Sigmoid colon (tissue), 7 donors: Measurements from ENCODE around the gene CLIP4. TPM values are rescaled to one million over a fixed set of nuclear protein-coding genes. Genes with fewer than 3 reads are reported as not detected.

Experiments used
- DNase-seq: peaks from one replicate; pipeline ENCODE4 v3.0.0-alpha.2; 2019
- H3K27ac ChIP-seq, 4 donors: fragments of 200-600 bp; sonication (generic); one replicate each; pipeline ENCODE4 v1.5.1; 2016 to 2019; ENCODE audit warnings: mild to moderate bottlenecking in 1 of 4
- H3K27me3 ChIP-seq, 3 donors: fragments of 200-600 bp; sonication (generic); one replicate each; pipeline ENCODE4 v1.5.1; 2019; ENCODE audit warnings: mild to moderate bottlenecking in 1 of 3
- H3K36me3 ChIP-seq, 4 donors: fragments of 200-600 bp; sonication (generic); one replicate each; pipeline ENCODE4 v1.5.1; 2016 to 2019
- H3K4me1 ChIP-seq, 4 donors: fragments of 200-600 bp; sonication (generic); one replicate each; pipeline ENCODE4 v1.5.1; 2017 to 2019
- H3K4me3 ChIP-seq, 4 donors: fragments of 200-600 bp; sonication (generic); one replicate each; pipeline ENCODE4 v1.5.1; 2017 to 2019; ENCODE audit warnings: mild to moderate bottlenecking in 2 of 4, moderate library complexity in 1 of 4
- H3K9me3 ChIP-seq, 4 donors: fragments of 200-600 bp in 3 of 4; sonication (generic) in 3 of 4; one replicate each; pipeline versions ENCODE4 v1.5.1 to v1.6.1; 2013 to 2019
- CTCF ChIP-seq, 4 experiments: fragments of 450-650 bp in 3 of 4; fragments of 200-600 bp in 1 of 4; IDR thresholded peaks; one replicate each; pipeline ENCODE4 v1.5.1; 2016 to 2019; ENCODE audit warnings: antibody characterized with exemption in 4 of 4, mild to moderate bottlenecking in 3 of 4, moderate library complexity in 2 of 4
- EP300 ChIP-seq, 4 donors: sonication (generic); formaldehyde crosslinking; IDR thresholded peaks; one replicate each; pipeline ENCODE4 v1.6.1; 2017; ENCODE audit warnings: antibody characterized with exemption in 4 of 4
- POLR2A ChIP-seq, 2 donors: fragments of 450-650 bp; IDR thresholded peaks; one replicate each; pipeline ENCODE4 v1.6.1; 2016; ENCODE audit warnings: antibody characterized with exemption in 2 of 2, mild to moderate bottlenecking in 2 of 2, moderate library complexity in 2 of 2
- POLR2AphosphoS5 ChIP-seq, 4 donors: sonication (generic); formaldehyde crosslinking; IDR thresholded peaks; one replicate each; pipeline ENCODE4 v1.6.1; 2017; ENCODE audit warnings: antibody characterized with exemption in 4 of 4
- WGBS, 2 donors: extraction: QIAGEN DNeasy Blood & Tissue Kit; methylation state at CpG; one replicate each; pipeline ENCODE4 v1.1.7; 2013; 5-methylcytosine and 5-hydroxymethylcytosine counted together
- intact Hi-C: fragments of 100-400 bp; cut with DNase I; formaldehyde crosslinking; loops from one replicate; pipeline ENCODE4 v1.15.1; 2023
- polyA plus RNA-seq, 3 donors: library from polyadenylated mRNA; stranded (reverse); fragments of 200-250 nt; gene quantifications; one replicate each; pipeline ENCODE4 v1.2.3, GENCODE V29; 2013
- total RNA-seq, 4 donors: library from RNA; depleted of rRNA; stranded (reverse); fragments of >200 nt; gene quantifications; one replicate each; pipeline ENCODE4 v1.1.0, GENCODE V29; 2016
- donor health status: healthy with polysubstance abuse.
- donor health status: Bipolar disorder and iron deficiency.
- donor health status: healthy.

CLIP4 gene
- total and polyA plus RNA-seq, 7 donors, result 1.8 to 94.6 (median 68.5) TPM

GRCh38 chr2:29073933-29074332, 41.3 kb upstream of the CLIP4 start:
- peaks cover 0 to 14% (median 4%) of the 10 kb centered on the region in 4 donors for H3K4me1 ChIP-seq
- no peak overlapping the region for H3K27ac ChIP-seq
- DNase-seq, result no peak
- H3K27me3 ChIP-seq, result no peaks in the 10 kb centered on the region
- WGBS, 2 donors, result 62 to 67% methylated on average over 4 of the region's 4 CpGs
- no peak overlapping the region for H3K4me3 ChIP-seq
- intact Hi-C loops, result no loop called here
- no peaks in the 10 kb centered on the region for H3K36me3 ChIP-seq
- TF ChIP-seq CTCF (IDR thresholded peaks at IDR 0.05) (no peak), POLR2AphosphoS5 (IDR thresholded peaks at IDR 0.05) (no peak), POLR2A (IDR thresholded peaks at IDR 0.05) (no peak), EP300 (IDR thresholded peaks at IDR 0.05) (no peak)
- H3K9me3 ChIP-seq, result no peaks in the 10 kb centered on the region

DNA sequence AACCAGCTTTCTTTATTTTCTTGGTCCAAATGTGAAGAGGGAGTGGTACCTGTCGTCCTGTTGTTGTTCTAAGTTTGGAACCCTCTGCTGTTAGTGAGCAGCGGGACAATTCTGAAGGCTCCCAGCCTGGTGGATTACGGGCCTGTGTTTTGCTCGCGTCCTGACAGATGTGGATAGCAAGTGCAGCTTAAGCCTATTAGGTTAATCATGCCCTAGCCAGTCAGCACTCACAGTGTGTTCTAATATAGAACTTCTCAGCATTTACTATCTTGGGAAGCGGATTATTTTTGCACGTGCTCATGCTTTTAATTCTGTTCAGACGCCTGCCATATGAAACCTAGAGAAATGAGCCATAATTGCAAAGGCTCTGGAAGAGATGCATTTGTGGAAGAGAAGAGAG, 40.8 kb upstream of the CLIP4 start, which contains the start of gene PCARE:
Gene PCARE (minus strand): TSS at position 113 of the 400 bp plus-strand sequence. CDS start 262 bp downstream, outside the sequence.
- intact Hi-C loops, result no loop called here
- Histone ChIP-seq H3K4me3 (no peak within 1 kb of the TSS), H3K27me3 (no peaks in the 10 kb centered on the region), H3K27ac (peak within 1 kb of the TSS in 1 of 4 donors; percentile 11), H3K36me3 (no peaks in the 10 kb centered on the region), H3K9me3 (peaks cover 0 to 2% (median 0%) of the 10 kb centered on the region in 4 donors), H3K4me1 (peaks cover 0 to 14% (median 4%) of the 10 kb centered on the region in 4 donors)
- WGBS, 2 donors, result 87 to 93% methylated on average over 8 of the region's 8 CpGs
- no peak for DNase-seq
- TF ChIP-seq POLR2AphosphoS5 (IDR thresholded peaks at IDR 0.05), result no peak
- no peak for TF ChIP-seq CTCF (IDR thresholded peaks at IDR 0.05)
- TF ChIP-seq EP300 (IDR thresholded peaks at IDR 0.05), result no peak
- no peak for TF ChIP-seq POLR2A (IDR thresholded peaks at IDR 0.05)

GRCh38 chr2:29075894-29076705, 39.1 kb upstream of the CLIP4 start:
- 61% methylated on average over 14 of the region's 14 CpGs for WGBS, 2 donors

GRCh38 chr2:29079887-29080286, 35.3 kb upstream of the CLIP4 start:
- Histone ChIP-seq H3K27me3 (no peaks in the 10 kb centered on the region), H3K27ac (no peak overlapping the region), H3K4me1 (peaks cover 0 to 14% (median 4%) of the 10 kb centered on the region in 4 donors), H3K9me3 (peaks cover 0 to 2% (median 0%) of the 10 kb centered on the region in 4 donors), H3K36me3 (no peaks in the 10 kb centered on the region), H3K4me3 (no peak overlapping the region)
- TF ChIP-seq EP300 (IDR thresholded peaks at IDR 0.05) (no peak), POLR2A (IDR thresholded peaks at IDR 0.05) (no peak), POLR2AphosphoS5 (IDR thresholded peaks at IDR 0.05) (no peak), CTCF (IDR thresholded peaks at IDR 0.05) (no peak)
- DNase-seq, result no peak
- intact Hi-C loops, result no loop called here
- 90 to 98% methylated on average over 7 of the region's 7 CpGs for WGBS, 2 donors

More at GRCh38 chr2:29075894-29076705, 39.1 kb upstream of the CLIP4 start:
- no peaks in the 10 kb centered on the region for H3K27me3 ChIP-seq
- peaks cover 0 to 2% (median 0%) of the 10 kb centered on the region in 4 donors for H3K9me3 ChIP-seq
- intact Hi-C loops, result no loop called here
- H3K4me1 ChIP-seq, result peaks cover 0 to 14% (median 4%) of the 10 kb centered on the region in 4 donors
- DNase-seq, result no peak
- TF ChIP-seq POLR2A (IDR thresholded peaks at IDR 0.05) (no peak), POLR2AphosphoS5 (IDR thresholded peaks at IDR 0.05) (peak in 1 of 4 donors; percentile 29)
- peak overlapping the region in 3 of 4 donors; percentile 26 to 57 (median 42) for H3K27ac ChIP-seq
- peak overlapping the region in 1 of 4 donors; percentile 0 for H3K4me3 ChIP-seq
- no peaks in the 10 kb centered on the region for H3K36me3 ChIP-seq
